ENCODE data around the gene DNAJB5.
"Not testable (repeated sequence)": the region's sequence is repeated elsewhere in the genome, so short reads cannot be mapped to it uniquely, and the experiment has no call there.

Gene DNAJB5

DNA sequence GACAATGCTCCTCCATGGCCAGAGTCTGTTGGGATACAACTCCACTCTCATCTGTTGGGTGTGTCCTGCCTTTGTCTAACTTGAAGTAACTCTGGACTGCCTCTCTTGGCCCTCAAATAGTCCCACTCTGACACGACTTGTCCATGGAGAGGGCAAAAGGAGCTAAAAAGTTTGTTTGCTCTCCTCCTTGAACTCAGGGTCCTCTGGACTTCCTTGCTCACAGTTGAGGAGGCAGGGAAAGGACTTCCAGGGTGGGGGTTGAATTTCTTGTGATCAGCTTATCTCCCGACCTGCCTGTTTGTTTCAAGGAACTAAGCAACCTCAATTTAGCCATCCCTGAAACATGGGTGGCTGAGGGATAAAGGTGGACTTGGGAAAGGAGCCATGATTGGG is 11.7 kb downstream of the DNAJB5 start:
- no peak for FAIRE-seq

DNA sequence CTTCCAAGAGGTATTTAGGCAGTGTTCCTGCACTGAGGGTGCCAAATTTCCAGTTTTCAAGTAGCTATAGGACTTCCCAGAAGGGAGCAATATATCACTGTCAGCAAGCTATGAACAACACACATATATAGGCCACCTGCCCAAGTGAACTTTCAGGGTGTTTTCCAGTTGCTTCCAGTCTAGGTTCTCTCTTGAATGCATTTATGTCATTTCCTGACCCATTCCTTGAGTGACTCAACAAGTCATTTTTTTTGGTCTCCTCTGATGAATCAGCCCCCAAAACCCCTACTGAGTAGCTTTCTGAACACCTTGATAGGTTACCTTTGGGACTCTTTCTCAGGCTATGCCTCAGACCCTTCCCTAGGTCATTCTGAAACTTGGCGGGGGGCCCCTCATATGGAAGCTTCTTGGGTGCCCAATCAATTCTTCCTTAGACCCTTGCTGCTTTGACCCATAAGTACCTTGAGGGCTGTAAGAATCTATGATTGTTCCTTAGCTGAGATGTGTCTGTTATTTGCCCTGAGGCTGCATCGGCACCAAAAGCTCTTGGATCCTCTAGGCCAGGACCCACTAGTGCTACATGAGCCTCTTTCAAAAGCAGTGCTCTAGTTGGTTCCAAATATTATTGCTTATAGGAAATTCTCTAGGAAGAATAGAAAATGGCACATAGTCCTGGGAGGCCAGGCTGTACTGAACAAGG is 12.4 kb downstream of the DNAJB5 start:
- no peak for FAIRE-seq

DNA sequence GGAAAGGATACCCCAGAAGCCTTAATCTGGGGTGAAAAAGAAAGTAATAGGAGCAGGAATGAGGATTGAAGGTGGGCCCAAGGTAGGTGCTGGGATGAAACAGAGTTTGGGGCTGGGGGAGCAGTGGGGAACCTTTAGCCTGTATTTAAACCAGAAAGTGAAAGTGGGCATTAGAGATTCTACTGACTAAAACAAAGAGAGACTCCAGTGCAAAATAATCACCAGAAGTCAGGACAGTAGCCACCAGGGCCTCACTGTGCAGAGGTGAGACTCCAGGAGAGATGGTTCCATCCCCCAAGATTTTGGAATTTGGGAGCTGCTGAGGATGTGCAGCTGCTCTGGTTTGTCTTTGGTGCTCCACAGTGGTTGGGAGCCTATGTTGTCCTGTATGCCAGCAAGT is 13.1 kb downstream of the DNAJB5 start:
- FAIRE-seq = no peak

DNA sequence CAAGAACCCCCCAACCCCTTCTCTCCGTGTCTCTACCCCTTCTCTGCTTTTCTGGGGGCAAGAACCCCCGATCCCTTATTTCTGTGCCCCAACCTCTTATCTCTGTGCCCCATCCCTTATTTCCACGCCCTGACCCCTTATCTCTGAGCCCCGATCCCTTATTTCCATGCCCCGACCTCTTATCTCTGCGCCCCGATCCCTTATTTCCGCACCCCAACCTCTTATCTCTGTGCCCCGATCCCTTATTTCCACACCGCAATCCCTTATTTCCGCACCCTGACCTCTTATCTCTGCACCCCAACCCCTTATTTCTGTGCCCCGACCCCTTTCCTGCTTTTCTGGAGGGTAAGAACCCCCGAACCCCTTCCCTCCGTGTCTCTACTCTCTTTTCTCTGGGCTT is 14.8 kb downstream of the DNAJB5 start:
- not testable (repeated sequence) for FAIRE-seq

DNA sequence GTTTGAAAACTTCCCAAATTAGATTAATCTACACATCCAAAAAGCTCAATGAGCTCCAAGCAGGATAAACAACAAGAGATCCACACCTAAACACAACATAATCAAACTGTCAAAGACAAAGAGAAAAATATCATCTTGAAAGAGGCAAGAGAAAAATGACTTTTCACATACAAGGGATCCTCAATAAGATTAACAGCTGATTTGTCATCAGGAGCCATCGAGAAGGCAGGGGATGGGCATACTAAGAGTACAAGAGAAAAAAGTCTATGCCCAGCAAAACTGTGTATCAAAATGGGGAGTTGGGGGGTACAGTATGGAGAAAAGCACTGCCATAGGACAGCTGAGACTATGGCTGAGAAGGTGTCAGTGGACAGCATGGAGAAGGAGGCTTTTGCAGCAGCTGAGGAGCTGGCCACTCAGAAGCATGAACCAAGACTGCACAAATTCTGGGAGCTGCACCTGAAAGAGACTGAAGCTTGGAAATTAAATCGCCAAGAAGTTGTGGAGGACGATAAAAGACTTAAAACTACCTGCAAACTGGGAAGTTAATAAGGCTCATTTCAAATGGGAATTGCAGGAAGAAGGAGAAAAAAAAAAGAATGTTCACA is 20.9 kb downstream of the DNAJB5 start:
- no peak for FAIRE-seq

DNA sequence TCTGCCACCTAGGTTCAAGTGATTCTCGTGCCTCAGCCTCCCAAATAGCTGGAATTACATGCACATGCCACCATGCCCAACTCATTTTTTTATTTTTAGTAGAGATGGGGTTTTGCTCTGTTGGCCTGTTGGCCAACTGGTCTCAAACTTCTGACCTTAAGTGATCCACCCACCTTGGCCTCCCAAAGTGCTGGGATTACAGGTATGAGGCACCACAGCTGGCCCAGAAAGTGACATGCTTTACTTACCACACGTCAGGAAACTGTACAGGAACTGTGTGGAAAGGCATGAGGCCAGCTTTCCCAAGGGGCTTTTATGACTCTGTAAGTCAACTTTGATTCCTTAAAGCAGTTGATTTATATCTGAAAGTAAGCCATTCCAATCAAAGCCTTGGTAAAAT is 25.0 kb downstream of the DNAJB5 start:
- no peak for FAIRE-seq

DNA sequence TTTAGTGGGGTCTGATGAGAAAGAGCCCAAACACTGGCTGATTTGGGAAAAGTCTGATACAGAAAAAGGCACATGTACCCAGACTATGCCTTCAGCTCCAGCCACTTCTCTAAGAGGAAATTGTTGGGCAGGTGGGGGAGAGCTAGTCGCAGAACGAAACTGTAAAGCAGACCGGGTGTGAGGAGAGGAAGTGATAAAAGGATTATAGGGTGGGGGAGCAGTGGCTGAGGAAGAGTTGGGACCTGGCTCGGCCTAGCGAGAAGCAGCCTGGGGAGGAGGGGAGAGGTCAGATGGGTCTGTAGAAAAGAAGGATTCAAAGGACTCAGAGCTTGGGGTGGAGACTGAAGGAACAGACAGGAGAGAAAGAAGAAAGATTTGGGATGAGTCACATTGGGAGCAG is 33.9 kb downstream of the DNAJB5 start:
- FAIRE-seq = not testable (repeated sequence)

DNA sequence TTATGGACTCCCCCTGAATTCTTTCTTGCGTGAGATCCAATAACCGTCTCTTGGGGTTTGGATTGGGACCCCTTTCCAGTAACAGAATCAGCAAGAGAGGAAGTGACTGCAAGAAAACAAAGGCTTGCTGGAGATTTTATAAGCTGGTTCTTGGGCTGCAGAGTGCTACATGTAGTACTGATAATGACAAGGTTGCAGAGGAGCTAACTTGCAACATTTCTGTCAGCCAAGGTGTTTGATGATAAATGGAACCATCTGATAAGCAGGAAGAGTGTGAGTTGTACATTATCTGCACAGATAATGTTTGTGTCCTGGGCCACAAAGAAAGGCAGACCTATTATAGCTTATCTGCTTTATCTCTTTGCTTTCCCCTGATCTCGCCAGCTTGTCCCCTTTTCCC is 37.1 kb downstream of the DNAJB5 start:
- no peak for FAIRE-seq

DNA sequence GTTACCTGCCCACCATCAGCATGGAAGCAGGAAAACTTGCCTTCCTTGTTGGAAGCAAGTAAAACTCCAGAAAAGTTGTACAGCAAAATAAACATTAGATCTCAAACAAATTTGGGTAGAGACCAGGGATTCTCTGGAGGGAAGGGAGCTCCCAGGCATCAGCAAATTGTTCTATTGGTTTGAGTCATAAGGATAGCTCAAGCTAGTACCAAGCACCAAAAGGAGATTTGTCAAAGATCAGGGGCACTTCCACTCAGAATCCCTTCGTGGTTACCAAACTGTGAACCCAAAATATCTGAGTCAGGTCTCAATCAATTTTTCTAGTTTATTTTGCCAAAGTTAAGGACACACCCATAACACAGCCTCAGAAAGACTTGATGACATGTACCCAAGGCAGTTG is 37.8 kb downstream of the DNAJB5 start:
- FAIRE-seq = no peak

DNA sequence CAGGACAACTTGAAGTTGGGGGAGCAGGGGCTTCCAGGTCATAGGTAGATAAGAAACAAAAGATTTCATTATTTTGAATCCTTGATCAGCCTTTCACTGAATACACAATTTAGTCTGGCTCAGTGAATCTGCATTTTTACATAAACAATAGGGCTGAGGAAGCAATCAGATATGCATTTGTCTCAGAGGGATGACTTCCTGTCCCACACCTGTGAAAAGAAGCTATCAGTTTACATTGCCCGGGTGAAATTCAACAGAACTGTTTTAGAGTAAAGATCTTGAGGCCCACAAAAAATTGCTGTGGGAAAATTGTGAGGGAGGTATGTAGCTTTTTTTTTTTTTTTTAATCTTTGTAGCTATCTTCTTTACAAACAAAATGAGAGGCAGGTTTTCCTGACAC is 38.3 kb downstream of the DNAJB5 start:
- no peak for FAIRE-seq

DNA sequence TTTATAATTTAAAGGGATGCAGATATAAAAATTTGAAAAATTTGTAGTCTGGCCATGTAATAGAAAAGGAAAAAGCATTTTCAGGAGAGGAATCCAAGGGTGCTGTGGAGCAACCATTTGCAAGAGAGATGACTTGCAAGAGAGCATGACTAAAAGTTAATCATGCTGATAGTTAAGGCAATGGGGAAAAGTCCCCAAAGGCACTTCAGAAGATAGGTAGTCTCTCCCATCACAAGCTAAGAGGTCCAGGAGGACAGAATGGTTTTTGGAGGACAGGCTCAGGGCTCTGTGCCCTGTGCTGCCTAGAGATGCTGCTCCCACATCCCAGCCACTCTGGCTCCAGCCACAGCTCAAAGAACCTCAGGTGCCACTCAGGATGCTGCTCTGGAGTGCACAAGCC is 38.8 kb downstream of the DNAJB5 start:
- FAIRE-seq = no peak

DNA sequence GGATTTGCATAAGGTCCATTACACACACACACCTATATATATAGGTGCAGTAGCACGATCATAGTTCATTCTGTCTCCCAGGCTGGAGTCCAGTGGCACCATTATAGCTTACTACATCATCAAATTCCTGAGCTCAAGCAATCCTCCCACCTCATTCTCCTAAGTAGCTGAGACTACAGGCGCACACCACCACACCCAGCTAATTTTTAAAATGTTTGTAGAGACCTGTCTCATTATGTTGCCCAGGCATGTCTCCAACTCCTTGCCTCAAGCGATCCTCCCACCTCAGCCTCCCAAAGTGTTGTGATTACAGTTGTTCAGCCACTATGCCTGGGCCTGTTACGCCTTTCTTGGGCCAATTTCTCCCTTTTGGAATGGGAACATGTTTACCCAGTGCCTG is 39.7 kb downstream of the DNAJB5 start:
- no peak for FAIRE-seq

DNA sequence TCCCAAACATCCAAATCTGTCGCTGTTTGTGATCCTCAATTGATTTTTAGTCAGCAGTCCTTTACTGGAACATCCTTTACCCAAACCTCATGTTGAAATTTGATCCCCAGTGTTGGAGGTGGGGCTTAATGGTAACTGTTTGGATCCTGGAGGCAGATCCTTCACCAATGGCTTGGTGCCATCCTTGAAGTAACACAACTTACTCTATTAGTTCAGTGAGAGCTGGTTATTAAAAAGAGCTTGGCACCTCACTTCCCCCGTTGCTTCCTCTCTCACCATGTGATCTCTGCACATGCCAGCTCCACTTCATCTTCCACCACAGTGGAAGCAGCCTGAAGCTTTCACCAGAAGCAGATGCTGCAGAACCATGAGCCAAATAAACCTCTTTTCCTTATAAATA is 40.3 kb downstream of the DNAJB5 start:
- no peak for FAIRE-seq

DNA sequence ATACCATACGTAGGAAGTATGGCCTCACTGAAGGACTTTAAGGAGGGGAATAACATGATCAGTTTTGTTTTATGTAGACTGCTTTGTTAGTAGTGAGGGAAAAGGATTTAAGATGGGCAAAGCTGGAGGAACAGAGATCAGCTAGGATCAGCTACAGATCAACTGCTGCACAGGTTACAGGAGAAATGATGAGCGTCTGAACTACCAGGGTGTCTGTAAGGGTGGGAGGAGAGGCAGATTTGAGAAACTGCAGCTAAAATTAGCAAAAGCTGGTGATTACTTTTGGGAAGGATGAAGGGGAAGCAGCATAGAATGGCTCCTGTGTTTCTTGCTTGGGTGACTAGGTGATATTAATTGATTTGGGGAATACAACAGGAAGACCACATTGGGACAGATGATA is 43.6 kb downstream of the DNAJB5 start:
- FAIRE-seq = no peak

DNA sequence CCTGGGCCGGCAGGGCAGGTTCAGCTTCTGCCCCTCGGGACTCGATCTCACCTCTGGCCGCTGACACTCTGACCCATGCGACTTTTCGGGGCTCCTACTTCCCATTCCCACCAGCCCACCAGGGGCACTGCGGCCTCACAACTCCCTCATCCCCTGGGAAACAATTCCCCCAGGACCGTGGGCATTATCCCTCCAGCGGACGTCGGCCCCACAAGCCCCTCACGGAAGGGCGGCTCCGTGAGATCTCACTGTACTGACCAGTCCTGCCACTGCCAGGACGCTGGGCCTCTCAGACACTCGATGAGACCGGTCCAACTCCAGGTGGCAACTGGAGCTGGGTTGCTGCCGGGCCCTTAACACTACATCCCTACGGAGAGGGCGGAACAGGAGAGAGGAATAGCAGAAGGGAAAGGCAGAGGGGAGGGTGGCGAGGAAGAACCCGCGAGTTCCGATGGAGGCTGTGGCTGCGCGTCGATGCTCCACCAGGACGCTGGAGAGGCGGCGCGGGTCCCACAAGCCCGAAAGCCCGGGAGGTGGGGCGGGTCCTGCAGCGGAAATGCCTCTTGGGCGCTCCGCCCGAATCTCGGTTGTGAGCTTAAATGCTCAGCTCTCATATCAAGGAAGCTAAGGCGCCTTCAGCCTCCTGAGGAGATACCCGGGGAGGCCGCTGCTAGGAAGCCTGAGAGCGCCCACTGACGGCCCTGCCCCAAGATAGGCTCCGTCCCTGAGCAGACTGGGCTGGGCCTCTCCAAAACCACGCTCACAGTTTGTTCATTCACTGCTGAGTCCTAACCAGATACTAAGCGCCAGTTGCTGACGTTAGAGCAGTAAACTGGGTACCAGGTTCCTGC is 46.5 kb downstream of the DNAJB5 start:
- FAIRE-seq = no peak

DNA sequence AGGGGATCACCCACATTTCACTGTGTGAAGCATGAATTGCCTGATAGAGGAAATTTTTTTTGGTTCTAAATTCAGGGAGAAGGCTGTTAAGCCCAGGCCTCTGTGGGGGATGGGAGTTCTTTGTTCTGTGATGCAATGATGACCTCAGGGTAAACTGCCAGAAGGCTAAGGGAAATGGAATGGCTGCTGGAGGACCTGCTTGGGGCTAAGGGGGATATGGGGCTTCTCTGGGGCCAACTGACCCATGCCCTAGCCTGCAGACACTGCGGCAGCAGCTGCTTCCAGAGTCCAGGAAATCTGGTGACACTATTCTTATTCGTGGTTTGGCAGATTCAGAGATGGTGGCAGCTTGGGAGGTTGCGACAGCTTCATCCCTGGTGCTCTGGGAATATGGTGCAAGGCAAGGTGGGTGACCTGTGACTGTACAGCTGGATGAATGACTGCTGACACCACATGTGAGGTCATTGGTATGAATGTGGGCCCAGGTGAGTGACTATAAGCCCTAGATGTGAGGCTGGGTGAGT is 52.6 kb downstream of the DNAJB5 start:
- no peak for FAIRE-seq

DNA sequence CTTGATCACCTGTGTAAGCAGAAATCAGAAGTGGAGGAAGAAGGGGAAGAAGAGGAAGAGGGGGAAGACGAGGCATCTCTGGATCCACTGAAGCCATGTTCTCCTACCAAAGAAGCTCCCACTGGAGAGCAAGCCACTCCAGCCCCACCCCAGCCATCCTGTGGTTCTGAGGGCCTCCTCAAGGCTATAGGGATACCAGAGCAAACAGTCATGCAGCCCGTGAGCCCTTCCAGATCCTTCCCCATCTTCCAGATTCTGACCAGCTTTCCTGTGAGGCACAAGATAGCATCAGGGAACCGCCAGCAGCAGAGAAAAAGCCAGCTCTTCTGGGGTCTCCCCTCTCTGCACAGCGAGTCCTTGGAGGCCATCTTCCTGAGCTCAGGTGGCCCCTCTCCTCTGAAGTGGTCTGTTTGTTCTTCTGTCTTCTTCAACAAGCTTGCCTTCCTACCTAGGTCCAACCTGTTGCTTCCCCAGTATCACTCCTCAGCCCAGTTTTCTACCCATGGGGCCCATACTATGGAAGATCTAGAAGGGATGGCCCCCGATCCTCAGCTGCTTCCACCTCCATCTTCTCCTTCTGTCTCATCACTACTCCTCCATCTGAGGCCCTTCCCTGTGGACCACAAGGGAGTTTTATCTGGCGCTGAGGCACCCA is 53.5 kb downstream of the DNAJB5 start:
- no peak for FAIRE-seq

DNA sequence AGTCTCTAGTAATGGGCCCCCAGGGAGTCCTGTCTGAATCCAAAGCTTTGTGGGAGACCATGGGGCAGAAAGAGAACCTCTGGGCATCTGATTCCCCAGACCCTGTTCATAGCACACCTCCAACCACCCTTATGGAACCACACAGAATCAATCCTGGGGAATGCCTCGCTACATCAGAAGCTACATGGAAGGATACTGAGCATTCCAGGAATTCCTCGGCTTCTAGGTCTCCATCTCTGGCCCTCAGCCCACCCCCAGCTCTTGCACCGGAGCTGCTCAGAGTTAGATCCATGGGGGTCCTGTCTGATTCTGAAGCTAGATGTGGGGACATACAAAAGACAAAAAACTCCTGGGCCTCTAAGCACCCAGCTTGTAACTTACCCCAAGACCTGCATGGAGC is 54.5 kb downstream of the DNAJB5 start:
- no peak for FAIRE-seq

Measured in colon (tissue), 2 donors.